Measurements from ENCODE around the gene GPC6.

The GPC6 gene

DNA sequence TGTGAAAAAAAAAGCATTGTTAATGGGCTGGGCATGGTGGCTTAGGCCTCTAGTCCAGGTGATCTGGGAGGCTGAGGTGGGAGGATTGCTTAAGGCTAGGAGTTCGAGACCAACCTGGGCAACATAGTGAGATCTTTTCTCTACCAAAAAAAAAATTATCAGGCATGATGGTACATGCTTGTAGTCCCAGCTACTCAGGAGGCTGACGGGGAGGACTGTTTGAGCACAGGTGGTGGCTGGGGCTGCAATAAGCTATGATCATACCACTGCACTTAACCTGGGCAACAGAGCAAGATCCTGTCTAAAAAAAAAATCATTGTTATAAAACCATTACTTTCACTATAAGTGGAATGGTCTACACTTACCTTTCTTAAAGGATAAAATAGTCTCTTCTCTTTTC, 30.4 kb downstream of the GPC6 start:
- no peak for FAIRE-seq
- no peak for TF ChIP-seq POLR2AphosphoS5 (IDR thresholded peaks at IDR 0.05; ENCODE audit: low read depth, low read length)
- no peak for TF ChIP-seq TAF1 (IDR thresholded peaks at IDR 0.05; ENCODE audit: borderline replicate concordance, low read depth, low read length)
- no peak for TF ChIP-seq POLR2A (IDR thresholded peaks at IDR 0.05; ENCODE audit: low read depth, low read length)
- no peak for DNase-seq (ENCODE audit: insufficient read length)

DNA sequence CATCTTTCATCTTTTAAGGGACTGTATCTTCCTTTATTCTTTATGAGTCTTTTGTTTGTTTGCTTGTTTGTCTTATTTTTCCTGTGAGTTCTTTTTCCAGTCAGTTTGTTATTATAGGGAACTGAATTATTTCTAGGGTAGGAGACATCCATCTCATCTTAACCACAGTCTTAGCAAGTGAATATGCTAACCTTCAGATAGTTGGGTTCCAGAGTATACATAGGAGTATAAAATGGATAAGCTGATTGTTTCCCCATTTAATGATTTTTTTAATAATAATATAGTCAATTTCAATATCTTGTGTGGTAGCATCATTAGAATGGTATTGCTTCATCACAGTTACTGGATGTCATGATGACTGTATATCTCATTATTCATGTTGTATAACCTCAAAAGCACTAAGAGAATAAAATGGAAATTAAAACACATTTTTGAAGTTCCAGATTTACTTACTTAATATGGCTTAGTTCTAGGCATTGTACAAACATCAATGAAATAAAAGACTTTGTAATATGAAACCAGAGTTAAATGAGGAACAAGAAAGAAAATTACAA, 33.0 kb downstream of the GPC6 start:
- no peak for FAIRE-seq
- TF ChIP-seq POLR2A (IDR thresholded peaks at IDR 0.05; ENCODE audit: low read depth, low read length), result no peak
- TF ChIP-seq TAF1 (IDR thresholded peaks at IDR 0.05; ENCODE audit: borderline replicate concordance, low read depth, low read length), result no peak
- no peak for TF ChIP-seq POLR2AphosphoS5 (IDR thresholded peaks at IDR 0.05; ENCODE audit: low read depth, low read length)
- DNase-seq (ENCODE audit: insufficient read length), result no peak

DNA sequence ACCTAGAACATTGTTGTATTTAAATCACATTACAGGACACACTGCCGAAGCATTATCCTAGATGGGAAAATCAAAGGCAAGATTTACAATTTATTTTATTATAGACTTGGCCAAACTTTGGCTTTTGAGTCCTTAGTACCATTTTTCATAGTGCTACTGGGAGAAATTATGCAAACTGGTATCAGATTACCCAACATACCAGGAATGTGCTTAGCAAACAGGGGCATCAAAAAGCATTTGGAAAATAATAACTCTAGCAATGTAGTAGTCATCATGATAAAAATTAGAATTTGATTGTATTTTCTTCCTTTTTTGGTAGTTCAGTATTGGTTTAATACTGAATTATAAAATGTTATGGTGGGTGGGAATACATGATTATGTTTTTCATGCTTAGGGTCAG, 34.0 kb downstream of the GPC6 start:
- FAIRE-seq, result no peak
- DNase-seq (ENCODE audit: insufficient read length), result no peak
- TF ChIP-seq POLR2AphosphoS5 (IDR thresholded peaks at IDR 0.05; ENCODE audit: low read depth, low read length) (no peak), TAF1 (IDR thresholded peaks at IDR 0.05; ENCODE audit: borderline replicate concordance, low read depth, low read length) (no peak), POLR2A (IDR thresholded peaks at IDR 0.05; ENCODE audit: low read depth, low read length) (no peak)

DNA sequence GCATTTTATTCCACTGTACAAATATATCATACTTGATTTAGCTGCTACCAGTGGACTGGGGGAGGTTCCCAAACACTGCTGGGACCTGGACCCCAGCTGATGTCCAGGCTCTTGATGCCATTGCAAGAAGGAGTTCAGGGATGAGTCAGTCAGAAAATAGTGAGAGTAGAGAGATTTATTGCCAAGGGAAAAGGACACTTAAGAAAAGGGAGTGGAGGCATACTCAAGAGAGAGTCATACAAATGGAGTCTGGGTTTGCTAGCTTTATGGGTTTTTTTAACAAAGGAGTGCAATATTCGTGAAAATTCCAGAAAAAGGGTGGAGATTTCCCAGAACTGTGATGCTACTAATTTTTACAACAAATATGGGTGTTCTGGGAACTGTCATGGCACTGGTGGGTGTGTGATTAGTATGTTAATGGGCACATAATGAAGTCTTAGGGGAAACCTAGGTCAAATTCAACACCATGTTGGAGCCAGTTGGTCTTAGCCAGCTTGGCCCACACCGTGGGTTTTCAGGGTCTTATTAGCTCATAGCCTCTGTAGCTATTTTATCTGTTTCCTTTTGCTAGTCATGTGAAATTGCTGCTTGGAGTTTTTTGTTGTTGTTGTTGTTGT, 36.2 kb downstream of the GPC6 start:
- FAIRE-seq (no peak), DNase-seq (ENCODE audit: insufficient read length) (no peak)
- TF ChIP-seq POLR2AphosphoS5 (IDR thresholded peaks at IDR 0.05; ENCODE audit: low read depth, low read length) (no peak), POLR2A (IDR thresholded peaks at IDR 0.05; ENCODE audit: low read depth, low read length) (no peak), TAF1 (IDR thresholded peaks at IDR 0.05; ENCODE audit: borderline replicate concordance, low read depth, low read length) (no peak)

DNA sequence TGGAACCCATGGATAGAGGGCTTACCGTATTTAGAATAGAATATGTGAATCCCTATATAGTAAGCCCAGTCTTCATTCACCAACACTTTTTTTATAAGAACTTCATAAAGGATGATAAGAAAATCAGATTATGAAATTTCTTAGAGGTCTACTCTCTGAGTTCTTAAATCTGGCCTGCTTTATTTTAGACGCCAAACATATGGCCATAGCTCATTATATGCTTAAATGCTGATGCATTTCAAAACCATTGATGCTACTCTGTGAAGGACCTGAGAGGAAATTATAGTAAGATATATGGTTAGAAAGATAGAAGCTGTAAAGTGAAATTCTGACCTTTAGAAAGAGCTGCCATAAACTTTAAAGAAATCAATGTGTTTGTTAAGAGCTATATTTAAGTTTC, 38.3 kb downstream of the GPC6 start:
- DNase-seq (ENCODE audit: insufficient read length) (no peak), FAIRE-seq (no peak)
- TF ChIP-seq TAF1 (IDR thresholded peaks at IDR 0.05; ENCODE audit: borderline replicate concordance, low read depth, low read length) (no peak), POLR2A (IDR thresholded peaks at IDR 0.05; ENCODE audit: low read depth, low read length) (no peak), POLR2AphosphoS5 (IDR thresholded peaks at IDR 0.05; ENCODE audit: low read depth, low read length) (no peak)

DNA sequence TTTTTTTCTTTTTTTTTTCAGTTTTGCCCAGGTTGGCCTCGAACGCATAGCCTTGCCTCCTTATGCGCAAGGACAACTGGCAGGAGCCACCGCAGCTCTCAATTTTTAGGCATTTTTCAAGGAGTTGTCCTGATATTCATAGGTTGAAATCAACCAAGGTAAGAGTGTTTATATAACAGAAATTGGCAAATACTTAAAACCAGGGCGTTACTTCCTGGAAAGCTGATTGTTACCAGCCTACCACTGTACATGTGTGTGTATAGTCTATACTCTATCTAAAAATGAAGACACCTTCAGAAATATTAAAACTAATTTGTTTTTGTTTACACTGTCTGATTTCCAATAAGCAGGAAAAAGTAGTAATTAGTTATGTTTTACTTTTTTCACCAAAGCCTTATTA, 39.2 kb downstream of the GPC6 start:
- DNase-seq (ENCODE audit: insufficient read length), result no peak
- FAIRE-seq, result no peak
- TF ChIP-seq POLR2A (IDR thresholded peaks at IDR 0.05; ENCODE audit: low read depth, low read length) (no peak), POLR2AphosphoS5 (IDR thresholded peaks at IDR 0.05; ENCODE audit: low read depth, low read length) (no peak), TAF1 (IDR thresholded peaks at IDR 0.05; ENCODE audit: borderline replicate concordance, low read depth, low read length) (no peak)

DNA sequence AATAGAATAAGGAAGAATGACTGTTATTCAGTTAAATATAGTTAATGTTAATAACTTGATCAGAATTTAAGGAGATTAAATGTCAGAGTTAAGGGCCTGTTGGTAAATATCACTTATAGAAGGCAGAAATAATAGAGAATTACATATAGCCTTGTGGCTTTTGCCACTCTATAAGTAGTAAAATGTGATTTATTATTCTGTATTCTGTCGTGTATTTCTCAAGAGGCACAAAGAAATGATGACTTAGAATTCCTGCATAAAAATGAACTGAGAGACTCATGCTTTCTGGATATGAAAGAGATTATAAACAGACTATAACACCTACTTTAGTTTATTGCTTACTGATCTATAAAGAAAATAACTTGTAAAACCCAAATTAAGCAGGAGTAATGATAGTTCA, 40.1 kb downstream of the GPC6 start:
- FAIRE-seq (no peak), DNase-seq (ENCODE audit: insufficient read length) (no peak)
- TF ChIP-seq TAF1 (IDR thresholded peaks at IDR 0.05; ENCODE audit: borderline replicate concordance, low read depth, low read length) (no peak), POLR2A (IDR thresholded peaks at IDR 0.05; ENCODE audit: low read depth, low read length) (no peak), POLR2AphosphoS5 (IDR thresholded peaks at IDR 0.05; ENCODE audit: low read depth, low read length) (no peak)

DNA sequence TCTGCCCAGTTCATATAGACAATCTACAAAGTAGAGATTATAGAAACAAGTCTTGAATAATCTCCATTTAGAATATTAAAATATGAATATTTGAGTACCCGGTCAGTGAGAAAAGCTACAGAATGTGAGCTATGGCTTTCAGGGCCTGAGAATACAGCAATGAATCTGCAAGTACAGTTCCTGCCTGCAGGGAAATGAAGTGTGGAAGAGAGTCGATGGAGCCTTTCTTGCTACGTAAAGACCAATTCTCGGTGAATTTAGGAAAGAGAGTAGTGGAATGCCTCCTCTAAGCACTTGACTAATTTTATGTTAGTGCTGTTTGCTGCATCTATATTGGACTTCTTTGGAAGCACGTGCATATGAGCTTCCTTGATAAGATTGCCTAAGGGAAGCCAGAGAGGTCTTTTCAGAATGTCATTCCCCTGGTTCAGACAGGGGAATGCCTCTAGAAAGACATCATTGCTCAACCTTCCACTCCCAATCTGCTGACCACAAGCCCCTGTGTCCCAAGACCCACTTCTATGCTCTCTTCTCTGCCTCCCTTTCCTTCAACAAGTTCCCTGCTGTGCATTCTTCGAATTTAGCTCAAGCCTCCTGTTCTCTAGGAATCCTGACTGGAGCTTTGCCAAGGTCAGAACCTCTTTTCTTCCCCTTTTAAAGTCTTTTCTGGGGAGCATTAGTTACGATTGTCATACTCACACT, 41.9 kb downstream of the GPC6 start:
- no peak for DNase-seq (ENCODE audit: insufficient read length)
- no peak for FAIRE-seq
- TF ChIP-seq POLR2AphosphoS5 (IDR thresholded peaks at IDR 0.05; ENCODE audit: low read depth, low read length) (no peak), TAF1 (IDR thresholded peaks at IDR 0.05; ENCODE audit: borderline replicate concordance, low read depth, low read length) (no peak), POLR2A (IDR thresholded peaks at IDR 0.05; ENCODE audit: low read depth, low read length) (no peak)

DNA sequence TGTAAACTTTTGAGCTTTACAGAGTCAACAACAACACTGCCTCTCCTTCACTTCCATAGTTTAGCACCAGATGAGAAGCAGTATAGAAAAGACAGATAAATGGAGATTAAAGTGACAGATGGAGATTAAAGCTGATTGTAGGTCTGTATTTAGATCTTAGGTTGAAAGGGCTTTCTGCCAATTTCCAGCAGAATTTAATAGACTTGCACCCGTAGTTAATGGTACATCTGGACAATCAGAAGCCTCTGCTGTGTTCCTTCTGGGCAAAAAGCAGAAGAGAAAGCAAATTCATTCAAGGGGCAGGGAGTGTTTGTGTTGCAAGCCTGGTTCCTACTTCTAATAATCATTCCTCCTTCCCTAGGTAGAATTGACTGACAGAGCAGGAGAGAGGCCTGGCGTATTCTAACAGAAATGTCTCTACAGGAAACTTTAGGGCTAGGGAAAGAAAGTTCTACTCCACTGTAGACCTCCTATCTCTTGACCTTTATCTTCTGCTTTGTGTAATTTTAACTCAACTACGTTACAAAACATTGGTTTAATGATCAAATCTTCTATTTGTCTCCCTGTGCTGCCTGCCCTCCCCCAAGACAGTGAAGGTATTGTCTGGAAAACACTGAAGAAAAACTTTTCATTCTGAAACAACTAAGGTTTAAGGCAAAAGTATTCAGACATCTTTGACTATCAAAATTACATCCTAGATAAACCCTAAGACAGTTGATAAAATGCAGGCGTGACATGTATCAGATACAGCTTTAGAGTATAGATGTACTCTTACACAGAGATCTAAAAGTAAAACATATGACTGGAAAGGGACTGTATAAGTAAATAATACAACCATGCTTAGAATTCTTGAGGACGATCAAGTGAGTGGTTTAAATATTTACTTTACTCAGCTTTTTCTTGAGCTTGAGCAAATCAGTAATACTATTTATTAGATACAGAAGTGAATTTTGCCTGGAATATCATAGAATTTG, 44.4 kb downstream of the GPC6 start:
- no peak for TF ChIP-seq TAF1 (IDR thresholded peaks at IDR 0.05; ENCODE audit: borderline replicate concordance, low read depth, low read length)
- TF ChIP-seq POLR2AphosphoS5 (IDR thresholded peaks at IDR 0.05; ENCODE audit: low read depth, low read length), result no peak
- TF ChIP-seq POLR2A (IDR thresholded peaks at IDR 0.05; ENCODE audit: low read depth, low read length), result no peak
- DNase-seq (ENCODE audit: insufficient read length), result no peak
- no peak for FAIRE-seq

DNA sequence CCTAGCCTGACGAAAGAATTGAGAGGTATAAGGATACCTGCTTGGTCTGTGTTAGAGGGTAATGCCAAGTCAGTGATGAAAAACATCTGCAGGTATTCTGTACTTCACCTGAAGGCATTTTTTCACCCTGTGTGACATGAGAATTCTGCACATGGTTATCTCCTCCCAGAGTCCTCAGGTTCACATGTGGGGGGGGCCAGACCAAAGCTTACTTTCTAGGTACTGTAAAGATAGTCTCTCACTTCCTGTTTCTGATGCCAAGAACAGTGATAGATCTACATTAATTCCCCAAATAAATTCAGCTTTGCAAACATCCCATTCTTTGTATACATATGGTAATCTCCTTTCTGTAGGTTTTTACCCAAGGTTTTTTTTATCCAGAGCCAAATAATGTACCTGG, 53.4 kb downstream of the GPC6 start:
- no peak for DNase-seq (ENCODE audit: insufficient read length)
- FAIRE-seq, result no peak
- TF ChIP-seq POLR2AphosphoS5 (IDR thresholded peaks at IDR 0.05; ENCODE audit: low read depth, low read length) (no peak), POLR2A (IDR thresholded peaks at IDR 0.05; ENCODE audit: low read depth, low read length) (no peak), TAF1 (IDR thresholded peaks at IDR 0.05; ENCODE audit: borderline replicate concordance, low read depth, low read length) (no peak)

DNA sequence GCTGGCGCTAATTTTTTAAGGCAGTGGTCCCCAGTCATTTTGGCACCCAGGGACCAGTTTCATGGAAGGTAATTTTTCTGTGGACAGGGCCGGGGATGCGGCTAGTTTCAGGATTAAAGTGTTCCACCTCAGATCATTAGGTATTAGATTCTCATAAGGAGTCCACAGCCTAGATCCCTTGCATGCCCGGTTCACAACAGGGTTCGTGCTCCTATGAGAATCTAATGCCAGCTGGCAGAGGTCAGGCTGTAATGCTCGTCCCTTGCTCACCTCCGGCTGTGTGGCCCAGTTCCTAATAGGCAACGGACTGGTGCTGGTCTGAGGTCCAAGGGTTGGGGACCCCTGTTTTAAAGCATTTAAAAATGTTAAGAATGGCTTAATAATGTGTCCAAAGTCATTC, 54.1 kb downstream of the GPC6 start:
- FAIRE-seq (no peak), DNase-seq (ENCODE audit: insufficient read length) (no peak)
- no peak for TF ChIP-seq POLR2A (IDR thresholded peaks at IDR 0.05; ENCODE audit: low read depth, low read length)
- no peak for TF ChIP-seq POLR2AphosphoS5 (IDR thresholded peaks at IDR 0.05; ENCODE audit: low read depth, low read length)
- no peak for TF ChIP-seq TAF1 (IDR thresholded peaks at IDR 0.05; ENCODE audit: borderline replicate concordance, low read depth, low read length)
